Middle frontal gyrus (tissue), 1 donor: ENCODE results near the gene EFNA2.
A peak's percentile ranks its signal among the peaks of the same experiment; 100 is the strongest.
"Not testable (repeated sequence)": the region's sequence is repeated elsewhere in the genome, so short reads cannot be mapped to it uniquely, and the experiment has no call there.

Experiments used
- DNase-seq: peaks from one replicate; pipeline ENCODE4 v3.0.0-alpha.2; 2015; ENCODE audit warnings: low spot score; ENCODE audit errors: extremely low spot score

EFNA2 gene

GRCh38 chr19:1315470-1316166 lies 29.9 kb downstream of the EFNA2 start:
- peak; percentile 27 for DNase-seq

GRCh38 chr19:1316466-1316865 lies 30.8 kb downstream of the EFNA2 start:
- DNase-seq, result no peak

DNA sequence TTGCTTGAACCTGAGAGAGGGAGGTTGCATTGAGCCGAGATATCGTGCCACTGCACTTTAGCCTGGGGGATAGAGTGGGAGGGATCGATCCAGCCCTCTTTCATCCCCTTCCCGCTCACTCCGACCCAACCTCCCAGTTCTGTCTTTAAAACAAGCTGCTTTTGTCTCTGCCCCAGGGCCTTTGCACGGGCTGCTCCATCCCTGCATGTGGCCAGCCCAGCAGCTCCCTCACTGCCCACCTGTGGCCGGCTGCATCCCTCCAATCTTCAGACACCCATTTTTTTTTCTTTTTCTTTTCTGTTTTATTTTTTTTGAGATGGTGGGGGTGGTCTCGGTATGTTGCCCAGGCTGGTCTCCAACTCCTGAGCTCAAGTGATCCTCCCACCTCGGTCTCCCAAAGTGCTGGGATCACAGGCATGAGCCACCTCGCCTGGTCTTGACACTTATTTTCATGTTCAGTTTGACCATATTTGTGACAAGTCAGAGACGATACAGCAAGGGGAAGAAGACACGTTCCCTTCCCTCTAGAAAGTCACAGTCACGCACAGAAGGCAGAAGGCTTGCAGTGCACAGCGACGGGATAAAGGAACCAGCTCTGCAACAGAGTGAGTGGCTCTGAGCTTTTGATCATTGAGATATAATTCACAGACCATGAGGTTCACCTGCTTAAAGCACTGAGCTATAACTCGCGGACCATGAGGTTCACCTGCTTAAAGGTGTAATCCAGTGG lies 31.8 kb downstream of the EFNA2 start:
- DNase-seq, result no peak

DNA sequence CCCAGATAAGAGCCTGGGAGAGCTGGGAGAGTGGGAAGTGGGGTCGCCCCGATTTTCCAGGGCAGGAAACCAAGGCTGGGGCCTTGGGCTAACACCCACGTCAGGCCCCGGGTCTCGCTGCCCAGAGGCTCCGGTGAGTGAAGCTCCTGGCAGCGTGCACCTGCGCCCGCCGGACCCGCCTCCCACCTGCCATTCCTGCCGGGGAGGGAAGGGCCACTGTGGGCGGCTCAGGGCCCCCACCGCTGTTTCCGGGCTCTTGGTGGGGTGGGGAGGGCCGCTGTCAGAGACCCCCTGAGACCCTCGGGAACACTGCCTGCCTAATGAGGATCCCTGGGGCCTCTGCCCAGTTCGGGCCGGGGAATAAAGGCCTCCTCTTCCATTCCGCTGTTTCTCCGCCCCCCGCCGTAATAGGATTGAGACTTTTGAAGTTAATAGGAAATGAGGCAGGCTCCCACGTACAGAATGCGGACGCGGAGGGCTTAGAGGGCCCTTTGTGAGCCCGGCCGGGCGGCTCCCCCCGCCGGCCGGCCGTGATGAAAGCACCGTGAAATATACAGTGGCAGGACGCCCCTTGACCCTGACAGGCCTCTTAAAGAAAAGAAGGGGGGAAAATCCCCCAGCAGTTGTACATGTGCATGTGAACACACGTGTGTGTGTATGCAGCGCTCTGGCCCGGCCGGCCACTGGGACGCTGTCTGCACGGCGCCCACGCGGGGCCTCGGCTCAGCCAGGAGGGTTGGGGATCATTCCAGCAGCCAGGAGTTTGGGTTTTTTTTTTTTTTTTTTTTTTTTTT lies 33.2 kb downstream of the EFNA2 start:
- DNase-seq, result no peak

DNA sequence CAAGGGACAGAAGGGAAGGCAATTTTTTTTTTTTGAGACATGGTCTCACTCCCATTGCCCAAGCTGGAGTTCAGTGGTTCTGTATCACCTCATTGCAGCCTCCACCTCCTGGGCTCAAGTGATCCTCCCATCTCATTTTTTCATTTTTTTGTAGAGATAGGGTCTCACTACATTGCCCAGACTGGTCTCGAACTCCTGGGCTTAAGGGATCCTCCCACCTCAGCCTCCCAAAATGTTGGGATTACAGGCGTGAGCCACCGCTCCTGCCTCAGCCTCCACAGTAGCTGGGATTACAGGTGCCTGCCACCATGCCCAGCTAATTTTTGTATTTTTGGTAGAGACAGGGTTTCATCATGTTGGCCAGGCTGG lies 34.6 kb downstream of the EFNA2 start:
- not testable (repeated sequence) for DNase-seq

GRCh38 chr19:1321539-1321938 lies 35.9 kb downstream of the EFNA2 start:
- DNase-seq, result no peak

DNA sequence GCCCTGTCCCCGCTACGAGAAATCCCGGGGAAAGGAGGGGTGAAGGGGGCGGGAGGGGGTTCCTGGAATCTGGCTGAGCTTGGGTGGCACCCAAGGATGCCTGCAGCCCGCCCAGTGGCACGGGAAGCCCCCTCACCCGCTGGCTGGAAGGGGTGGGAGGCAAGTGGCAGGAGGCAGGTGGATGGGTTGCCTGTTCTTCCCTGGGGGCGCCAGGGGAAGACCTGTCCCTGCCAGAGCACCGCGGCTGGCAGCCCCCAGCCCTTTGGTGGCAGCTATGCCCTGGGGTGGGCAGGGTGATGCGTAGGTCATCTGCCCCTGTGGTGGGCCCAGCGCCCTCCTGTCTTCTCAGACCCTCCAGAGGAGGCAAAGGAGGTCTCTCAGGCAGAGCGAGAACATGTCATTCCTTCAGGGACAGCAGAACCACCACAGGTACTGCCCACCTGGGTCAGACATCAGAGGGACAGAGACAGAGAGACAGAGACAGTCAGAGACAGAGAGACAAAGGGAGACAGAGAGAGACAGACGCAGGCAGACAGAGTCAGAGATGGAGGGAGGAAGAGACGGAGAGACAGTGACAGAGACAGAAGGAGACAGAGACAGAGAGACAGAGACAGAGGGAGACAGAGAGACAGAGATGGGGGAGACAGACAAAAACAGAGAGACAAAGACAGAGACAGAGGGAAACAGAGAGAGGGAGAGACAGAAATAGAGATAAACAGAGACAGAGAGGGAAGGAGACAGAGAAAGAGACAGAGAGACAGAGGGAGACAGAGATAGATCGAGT lies 36.7 kb downstream of the EFNA2 start:
- no peak for DNase-seq

DNA sequence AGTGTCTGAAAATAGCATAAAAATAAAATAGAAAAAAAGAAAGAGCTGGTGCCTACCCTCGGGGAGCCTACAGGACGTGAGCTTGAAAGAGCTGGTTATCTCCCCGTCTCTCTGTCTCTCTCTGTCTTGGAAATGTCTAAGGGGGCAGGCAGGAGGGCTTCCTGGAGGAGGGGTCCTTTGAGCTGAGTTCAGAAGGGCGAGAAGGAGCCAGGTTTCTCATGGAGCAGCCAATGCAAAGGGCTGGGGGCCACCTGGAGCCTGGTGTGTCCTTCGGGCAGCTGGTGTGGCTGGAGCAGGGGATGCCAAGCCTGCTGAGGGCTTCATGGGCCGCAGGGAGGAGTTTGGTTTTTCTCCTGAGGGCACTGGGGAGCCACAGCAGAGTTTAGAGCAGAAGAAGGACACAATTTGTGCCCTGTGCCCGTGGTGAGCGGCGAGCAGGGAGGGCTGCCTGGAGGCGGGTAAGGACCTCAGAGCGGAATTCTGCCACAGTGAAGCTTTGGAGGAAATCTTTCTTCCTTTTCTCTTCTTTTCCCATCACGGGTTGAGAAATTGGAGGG lies 38.7 kb downstream of the EFNA2 start:
- DNase-seq, result no peak

GRCh38 chr19:1324806-1325567 lies 39.3 kb downstream of the EFNA2 start:
- peak; percentile 40 for DNase-seq

DNA sequence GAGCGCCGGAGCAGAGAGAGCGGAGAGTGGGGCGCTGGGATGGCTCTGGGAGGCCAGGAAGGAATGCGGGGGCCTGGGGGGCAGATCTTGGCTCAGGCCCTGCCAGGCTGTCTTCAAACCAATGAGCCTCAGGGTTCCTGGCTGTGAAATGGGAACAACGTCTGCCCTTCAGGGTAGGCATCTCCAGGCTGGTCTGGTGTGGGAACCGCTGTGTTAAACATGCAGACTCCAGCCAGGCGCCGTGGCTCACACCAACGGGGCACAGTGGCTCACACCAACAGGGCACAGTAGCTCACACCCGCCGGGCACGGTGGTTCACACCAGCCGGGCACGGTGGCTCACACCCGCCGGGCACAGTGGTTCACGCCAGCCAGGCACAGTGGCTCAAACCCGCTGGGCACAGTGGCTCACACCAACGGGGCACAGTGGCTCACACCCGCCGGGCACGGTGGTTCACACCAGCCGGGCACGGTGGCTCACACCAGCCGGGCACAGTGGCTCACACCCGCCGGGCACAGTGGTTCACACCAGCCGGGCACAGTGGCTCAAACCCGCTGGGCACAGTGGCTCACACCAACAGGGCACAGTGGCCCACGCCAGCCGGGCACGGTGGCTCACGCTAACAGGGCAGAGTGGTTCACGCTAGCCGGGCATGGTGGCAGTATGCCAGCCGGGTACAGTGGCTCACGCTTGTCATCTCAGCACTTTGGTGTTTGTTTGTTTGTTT lies 40.1 kb downstream of the EFNA2 start:
- no peak for DNase-seq

GRCh38 chr19:1327125-1327524 lies 41.5 kb downstream of the EFNA2 start:
- no peak for DNase-seq

GRCh38 chr19:1332208-1332607 lies 46.5 kb downstream of the EFNA2 start:
- DNase-seq, result not testable (repeated sequence)

GRCh38 chr19:1336079-1336684 lies 50.5 kb downstream of the EFNA2 start:
- DNase-seq, result no peak

- DNase-seq, result no peak
Measured at GRCh38 chr19:1340681-1341469, 55.2 kb downstream of the EFNA2 start.

DNA sequence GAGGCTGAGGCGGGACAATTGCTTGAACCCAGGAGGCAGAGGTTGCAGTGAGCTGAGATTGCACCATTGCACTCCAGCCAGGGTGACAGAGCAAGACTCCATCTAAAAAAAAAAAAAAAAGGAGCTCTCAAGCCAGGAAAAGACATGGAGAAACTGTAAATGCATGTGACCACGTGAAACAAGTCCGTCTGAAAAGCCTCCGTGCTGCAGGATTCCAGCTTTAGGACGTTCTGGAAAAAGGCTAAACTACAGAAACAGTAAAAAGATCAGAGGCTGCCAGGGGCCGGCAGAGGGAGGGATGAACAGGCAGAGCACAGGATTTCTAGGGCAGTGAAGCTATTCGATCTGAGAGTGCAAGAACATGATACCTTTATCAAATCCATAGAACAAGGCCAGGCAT lies 57.4 kb downstream of the EFNA2 start:
- no peak for DNase-seq

- no peak for DNase-seq
Measured at GRCh38 chr19:1349211-1349610, 63.5 kb downstream of the EFNA2 start.

- DNase-seq, result no peak
Measured at GRCh38 chr19:1350867-1351266, 65.2 kb downstream of the EFNA2 start.
